GM06990 (cell line): ENCODE measurements around the gene CMTR1.

Experiments
- DNase-seq: peaks from one replicate; pipeline ENCODE4 v3.0.0-alpha.2; 2011; ENCODE audit not compliant: insufficient read length; ENCODE audit errors: extremely low read depth
- H3K27me3 ChIP-seq: replicated peaks from 2 replicates; pipeline ENCODE4 v1.6.0; 2011; ENCODE audit warnings: low read length; ENCODE audit not compliant: control insufficient read depth, insufficient read depth
- H3K36me3 ChIP-seq: 2 replicates; pipeline ENCODE4 v1.5.1; 2011; ENCODE audit warnings: low read length; ENCODE audit not compliant: control insufficient read depth, insufficient read depth
- H3K4me3 ChIP-seq: replicated peaks from 2 replicates; pipeline ENCODE4 v1.5.1; 2011; ENCODE audit warnings: low read depth, mild to moderate bottlenecking, control low read depth, low read length
- CTCF ChIP-seq: IDR thresholded peaks from 2 replicates; pipeline ENCODE4 v1.5.1; 2011; ENCODE audit warnings: low read length, control low read depth, mild to moderate bottlenecking, inconsistent platforms; ENCODE audit not compliant: insufficient read depth, poor library complexity, severe bottlenecking

Gene CMTR1

GRCh38 chr6:37522836-37523235 is 89.8 kb downstream of the CMTR1 start:
- no peaks in the 10 kb centered on the region for H3K27me3 ChIP-seq
- TF ChIP-seq CTCF: no peak
- H3K4me3 ChIP-seq: no peak overlapping the region
- H3K36me3 ChIP-seq: no peaks in the 10 kb centered on the region
- no peak for DNase-seq

GRCh38 chr6:37523412-37523811 is 90.4 kb downstream of the CMTR1 start:
- DNase-seq: no peak
- Histone ChIP-seq H3K27me3 (no peaks in the 10 kb centered on the region), H3K4me3 (no peak overlapping the region), H3K36me3 (no peaks in the 10 kb centered on the region)
- no peak for TF ChIP-seq CTCF

- DNase-seq: no peak
- Histone ChIP-seq H3K36me3 (no peaks in the 10 kb centered on the region), H3K4me3 (no peak overlapping the region), H3K27me3 (no peaks in the 10 kb centered on the region)
- TF ChIP-seq CTCF: no peak
These were observed 91.3 kb downstream of the CMTR1 start for GRCh38 chr6:37524025-37524969.

- no peak for DNase-seq
- H3K4me3 ChIP-seq: no peak overlapping the region
- no peak for TF ChIP-seq CTCF
- H3K27me3 ChIP-seq: no peaks in the 10 kb centered on the region
- H3K36me3 ChIP-seq: no peaks in the 10 kb centered on the region
These were observed 91.9 kb downstream of the CMTR1 start for GRCh38 chr6:37524970-37525318.

- H3K27me3 ChIP-seq: no peaks in the 10 kb centered on the region
- DNase-seq: no peak
- H3K4me3 ChIP-seq: no peak overlapping the region
- TF ChIP-seq CTCF: no peak
- no peaks in the 10 kb centered on the region for H3K36me3 ChIP-seq
These were observed 92.7 kb downstream of the CMTR1 start for GRCh38 chr6:37525460-37526357.
